Uterine smooth muscle cell (primary cell): ENCODE results near the gene SYCE3. TPM values are rescaled to one million over a fixed set of nuclear protein-coding genes. Genes with fewer than 3 reads are reported as not detected.

Experiments
- total RNA-seq: library from RNA; depleted of rRNA; stranded (reverse); fragments of >200 nt; gene quantifications from 2 replicates; pipeline ENCODE4 v1.2.3, GENCODE V29; 2014

Gene SYCE3, protein sequence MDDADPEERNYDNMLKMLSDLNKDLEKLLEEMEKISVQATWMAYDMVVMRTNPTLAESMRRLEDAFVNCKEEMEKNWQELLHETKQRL
- total RNA-seq: not detected in 2 replicates

DNA sequence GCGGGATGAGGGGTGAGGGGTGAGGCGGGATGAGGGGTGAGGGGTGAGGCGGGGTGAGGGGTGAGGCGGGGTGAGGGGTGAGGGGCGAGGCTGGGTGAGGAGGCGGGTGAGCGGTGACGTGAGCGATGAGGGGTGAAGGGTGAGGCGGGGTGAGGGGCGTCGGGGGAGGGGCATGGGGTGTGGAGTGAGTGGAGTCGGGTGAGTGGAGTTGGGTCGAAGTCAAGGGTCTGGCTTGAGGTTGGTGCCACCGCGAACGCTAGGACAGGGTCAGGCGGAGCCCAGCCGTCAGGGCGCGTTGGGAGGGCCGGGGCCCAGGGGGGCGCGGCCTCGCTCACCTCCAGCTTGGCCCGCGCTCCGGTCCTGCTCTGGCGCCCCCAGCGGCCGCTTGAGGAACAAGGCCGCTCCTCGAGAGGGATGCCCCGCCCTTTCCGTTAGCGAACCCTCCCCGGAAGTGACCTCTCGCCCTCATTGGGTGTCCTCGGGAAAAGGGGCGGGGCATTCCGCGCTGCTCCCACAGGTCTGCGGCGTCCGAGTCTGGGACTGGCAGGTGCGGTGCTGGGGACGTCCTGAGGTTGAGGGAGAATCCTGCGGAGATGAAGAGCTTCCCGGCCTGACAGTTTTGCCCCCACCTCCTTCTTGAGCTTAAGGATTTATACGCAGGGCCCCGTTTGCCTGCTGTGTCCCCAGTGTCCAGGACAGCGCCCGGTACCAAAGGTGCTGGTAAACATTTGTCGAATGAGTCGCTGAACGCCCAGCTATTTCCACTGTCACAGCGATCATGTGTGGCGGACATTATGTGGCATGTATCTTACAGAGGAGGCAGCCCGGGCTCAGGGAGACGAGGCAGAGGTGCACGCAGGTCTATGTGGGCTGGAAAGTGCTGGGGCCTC, at the start of gene SYCE3:
TSS of gene SYCE3 (minus strand) at position 397 of the 890 bp plus-strand sequence. CDS start 6,514 bp downstream, outside the sequence.

DNA sequence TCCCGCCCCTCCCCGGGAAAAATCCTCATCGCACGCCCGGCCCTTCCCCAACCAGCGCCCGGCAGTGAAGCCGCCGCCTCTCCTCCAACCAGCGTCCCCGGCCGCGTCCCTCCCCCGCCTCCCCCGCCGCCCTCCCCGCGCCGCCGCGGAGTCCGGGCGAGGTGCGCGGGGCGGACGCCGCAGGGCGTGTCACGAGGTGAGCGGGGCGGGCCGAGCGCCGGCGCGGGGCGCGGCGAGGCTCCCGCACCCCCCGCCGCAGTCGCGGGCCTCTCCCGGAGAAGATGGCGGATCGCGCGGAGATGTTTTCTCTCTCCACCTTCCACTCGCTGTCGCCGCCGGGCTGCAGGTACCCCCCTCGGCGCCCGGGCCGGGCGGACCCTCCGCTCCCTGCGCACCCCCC, 37.8 kb upstream of the SYCE3 start, which contains the start of gene MAPK8IP2:
TSS of gene MAPK8IP2 (plus strand) at position 256 of the 400 bp plus-strand sequence. CDS start at position 282, 26 bp downstream.

DNA sequence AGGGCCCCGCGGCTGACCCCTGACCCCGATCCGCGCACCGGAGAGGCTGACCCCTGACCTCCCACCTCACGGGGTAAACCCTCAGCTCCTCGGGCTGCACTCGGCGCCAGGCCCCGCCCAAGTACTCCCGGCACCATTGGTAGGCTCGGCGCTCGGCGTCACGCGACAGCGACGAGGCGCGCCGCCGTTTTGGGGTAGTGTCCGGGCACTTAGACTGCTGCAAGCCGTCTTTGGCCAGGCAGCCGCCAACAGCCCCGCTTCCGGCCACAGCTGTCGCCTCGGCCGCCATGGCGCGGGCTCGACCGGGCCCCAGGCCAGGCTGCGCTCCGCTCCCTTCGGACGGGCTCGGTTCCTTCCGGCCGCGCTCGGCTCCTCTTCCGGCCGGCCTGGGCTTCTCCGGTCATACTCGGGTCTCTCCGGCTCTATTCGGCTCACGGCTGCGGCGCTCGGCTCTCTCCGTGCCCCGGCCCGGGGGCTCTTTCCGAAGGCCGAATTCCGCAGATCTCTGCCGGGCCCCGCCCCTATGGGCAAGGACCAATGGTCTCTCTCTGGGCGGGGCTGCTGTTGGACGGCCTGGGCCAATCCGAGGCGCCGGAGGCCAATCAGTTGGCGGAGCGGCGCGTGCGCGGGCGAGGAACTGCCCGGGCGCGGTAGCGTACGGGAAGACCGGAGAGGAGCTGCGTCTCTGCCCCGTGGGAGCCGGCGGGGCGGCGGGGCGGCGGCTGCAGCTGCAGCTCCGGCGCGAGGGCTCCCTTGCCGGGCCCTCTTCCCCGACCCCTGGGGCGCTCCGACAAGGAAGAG, 20.0 kb upstream of the SYCE3 start, which contains the start of gene CHKB:
TSS of gene CHKB (minus strand) at position 357 of the 801 bp plus-strand sequence. CDS start at position 289, 68 bp downstream.

DNA sequence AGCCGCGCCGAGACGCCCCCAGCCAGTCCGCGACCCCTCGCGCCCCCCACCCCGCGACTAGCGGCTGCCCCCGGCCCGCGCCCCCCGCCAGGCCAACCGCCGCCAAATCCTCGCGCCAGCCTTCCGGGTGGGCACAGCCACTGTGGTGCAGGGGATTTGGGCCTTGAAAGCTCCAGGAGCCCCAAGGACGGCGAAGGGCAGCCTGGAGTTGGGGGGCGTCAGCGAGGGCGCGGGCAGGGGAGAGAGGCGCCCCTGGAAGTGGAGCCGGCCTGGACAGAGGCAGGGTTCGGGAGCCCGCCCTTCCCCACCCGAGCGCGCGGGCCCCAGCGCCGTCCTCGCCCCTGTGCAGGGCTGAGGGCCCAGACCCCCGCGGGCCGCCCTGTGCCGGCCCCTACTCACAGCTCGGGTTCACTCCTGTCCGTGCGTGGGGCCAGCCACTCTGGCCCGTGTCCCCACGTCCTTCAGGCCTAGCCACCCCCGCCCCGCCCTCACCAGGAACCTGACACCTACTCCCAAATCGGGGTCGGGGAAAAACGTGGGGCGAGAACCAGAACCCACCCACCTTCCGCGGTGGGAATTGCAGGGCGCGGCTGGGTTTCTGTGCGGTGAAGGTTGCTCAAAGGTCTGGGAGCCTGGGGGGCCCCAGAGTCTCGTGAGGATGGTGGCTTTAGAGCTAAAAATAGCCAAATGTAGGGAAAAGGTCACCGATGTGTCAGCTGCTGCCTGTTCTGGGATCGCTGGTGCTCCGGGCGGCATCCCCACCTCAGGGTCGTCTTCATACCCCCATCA, 15.5 kb upstream of the SYCE3 start, which contains the start of gene CPT1B:
TSS of gene CPT1B (minus strand) at position 441 of the 789 bp plus-strand sequence. CDS start 512 bp downstream, outside the sequence.

DNA sequence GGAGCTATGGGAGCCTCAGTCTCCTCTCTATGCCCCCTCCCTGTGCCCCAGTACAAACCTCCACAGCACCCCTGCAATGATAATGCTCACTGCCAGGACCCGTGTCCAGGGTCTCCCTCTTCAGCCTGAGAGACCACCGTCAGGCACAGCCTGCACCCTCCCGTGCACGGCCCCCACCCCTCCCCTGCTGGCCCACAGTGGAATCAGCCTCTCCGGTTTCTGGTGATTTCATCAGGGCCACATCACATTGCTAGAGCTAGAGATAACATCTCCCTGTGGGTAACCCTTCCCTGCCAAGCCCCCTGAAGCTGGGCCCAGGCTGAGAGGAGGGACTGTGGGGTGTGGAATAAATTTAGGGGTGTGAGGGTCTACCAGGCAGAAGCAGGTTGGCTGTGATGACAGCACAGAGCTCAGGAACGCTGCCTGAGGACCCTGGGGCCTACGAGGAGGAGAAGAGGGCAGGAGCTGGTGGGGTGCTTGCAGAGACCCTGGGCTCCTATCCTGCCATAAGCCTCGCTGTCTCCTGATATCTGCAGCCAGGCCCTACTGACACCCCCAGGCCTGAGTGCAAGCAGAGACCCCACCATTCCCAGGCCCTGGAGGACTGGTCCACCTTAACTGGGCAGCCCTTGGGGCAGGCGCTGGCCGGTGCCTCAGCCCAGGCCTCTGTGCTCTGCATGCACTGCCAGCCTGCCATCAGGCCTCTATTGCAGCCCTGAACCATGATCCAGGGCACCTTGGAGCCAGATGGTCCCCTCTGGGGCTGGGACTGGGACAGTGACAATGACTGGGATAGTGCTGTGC, 17.0 kb downstream of the SYCE3 start, which contains the start of gene KLHDC7B:
TSS of gene KLHDC7B (plus strand) at position 378 of the 804 bp plus-strand sequence. CDS start at position 723, 345 bp downstream.

GRCh38 chr22:50529897-50530579, 32.7 kb downstream of the SYCE3 start, which contains the start of gene TYMP:
Gene TYMP, minus strand, starts transcription at chr22:50530012. Its CDS starts 303 bp downstream, at chr22:50529709.

GRCh38 chr22:50525104-50525857, 37.4 kb downstream of the SYCE3 start, which contains the start of gene SCO2:
Gene SCO2, minus strand, starts transcription at chr22:50525598. Its CDS starts 1,187 bp downstream, at chr22:50524411.

GRCh38 chr22:50507991-50508884, 54.5 kb downstream of the SYCE3 start, which contains the start of gene NCAPH2:
Gene NCAPH2, plus strand, starts transcription at chr22:50508224. Its CDS starts 114 bp downstream, at chr22:50508338.

DNA sequence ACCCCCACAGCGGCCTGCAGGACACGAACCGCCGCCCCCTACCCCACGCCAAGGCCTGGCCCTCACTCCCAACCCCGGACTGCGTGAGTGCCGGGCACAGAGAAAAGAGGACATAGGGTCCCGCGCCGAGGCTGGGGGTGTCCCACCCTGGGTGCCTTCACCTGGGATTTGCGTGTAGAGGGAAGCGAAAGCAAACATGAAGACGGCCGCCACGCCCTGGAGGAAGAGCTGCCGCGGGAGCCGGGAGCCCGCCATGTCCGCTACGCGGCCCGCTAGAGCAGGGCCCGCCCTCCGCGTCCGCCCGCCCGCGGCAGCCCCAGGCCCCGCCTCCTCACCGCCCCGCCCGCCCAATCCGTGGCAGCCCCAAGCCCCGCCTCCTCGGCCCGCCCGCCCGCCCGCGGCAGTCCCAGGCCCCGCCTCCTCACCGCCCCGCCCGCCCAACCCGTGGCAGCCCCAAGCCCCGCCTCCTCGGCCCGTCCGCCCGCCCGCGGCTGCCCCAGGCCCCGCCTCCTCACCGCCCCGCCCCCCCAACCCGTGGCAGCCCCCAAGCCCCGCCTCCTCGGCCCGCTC, 55.2 kb downstream of the SYCE3 start, which contains the start of gene LMF2:
TSS of gene LMF2 (minus strand) at position 282 of the 570 bp plus-strand sequence. CDS start at position 255, 27 bp downstream.

Other genes starting within 250 kb of the SYCE3 start
- gene DENND6B, start 235.9 kb downstream of the SYCE3 start, total RNA-seq: 1.5 and 2.7 TPM in 2 replicates
- 72.0 and 73.0 TPM in 2 replicates for gene PPP6R2, start 219.6 kb downstream of the SYCE3 start, total RNA-seq
- gene SBF1, start 87.9 kb downstream of the SYCE3 start, total RNA-seq: 83.4 and 118 TPM in 2 replicates
- gene ADM2, start 81.4 kb downstream of the SYCE3 start, total RNA-seq: 1.8 and 7.0 TPM in 2 replicates
- gene MIOX, start 76.1 kb downstream of the SYCE3 start, total RNA-seq: not detected in 2 replicates
- gene LMF2, start 55.2 kb downstream of the SYCE3 start, total RNA-seq: 48.0 and 51.4 TPM in 2 replicates
- 36.0 and 79.0 TPM in 2 replicates for gene NCAPH2, start 54.7 kb downstream of the SYCE3 start, total RNA-seq
- gene SCO2, start 37.3 kb downstream of the SYCE3 start, total RNA-seq: 2.7 and 4.5 TPM in 2 replicates
- 5.1 and 12.5 TPM in 2 replicates for gene TYMP, start 32.9 kb downstream of the SYCE3 start, total RNA-seq
- 0.11 and 0.62 TPM in 2 replicates for gene KLHDC7B, start 17.0 kb downstream of the SYCE3 start, total RNA-seq
- gene CPT1B, start 15.5 kb upstream of the SYCE3 start, total RNA-seq: 0.44 and 1.7 TPM in 2 replicates
- 19.5 and 27.2 TPM in 2 replicates for gene CHKB, start 19.9 kb upstream of the SYCE3 start, total RNA-seq
- 0.33 and 0.37 TPM in 2 replicates for gene MAPK8IP2, start 37.9 kb upstream of the SYCE3 start, total RNA-seq
- 5.9 and 15.5 TPM in 2 replicates for gene ARSA, start 65.2 kb upstream of the SYCE3 start, total RNA-seq
- gene SHANK3, start 109.9 kb upstream of the SYCE3 start, total RNA-seq: 0.22 and 0.50 TPM in 2 replicates
- gene ACR, start 175.3 kb upstream of the SYCE3 start, total RNA-seq: not detected in 2 replicates
- gene RABL2B, start 220.7 kb upstream of the SYCE3 start, total RNA-seq: 7.6 and 8.7 TPM in 2 replicates